Spleen (tissue), 7 donors: Measurements from ENCODE around the gene LGALS7.

Source experiments
- CTCF ChIP-seq, 11 experiments: fragments of 200-600 bp in 7 of 11; fragments of 450-650 bp in 4 of 11; sonication (generic) in 4 of 11; IDR thresholded peaks in 8 of 11; conservative IDR thresholded peaks in 3 of 11; 1 replicate in 7 of 11; 2 replicates in 4 of 11; pipeline versions ENCODE4 v1.4.0 to v1.8.0; 2016 to 2021; ENCODE audit warnings: antibody characterized with exemption in 11 of 11, inconsistent platforms in 4 of 11, mild to moderate bottlenecking in 1 of 11
- POLR2A ChIP-seq, 3 donors: fragments of 450-650 bp; IDR thresholded peaks; one replicate each; pipeline ENCODE4 v1.5.1; 2017; ENCODE audit warnings: antibody characterized with exemption in 3 of 3, mild to moderate bottlenecking in 1 of 3
- donor health status: DM: no; HTN: no; CAD: no; lungs with moderate emphysema.
- donor health status: DM: no; HTN: no; CAD: no.
- donor health status: DM: no; HTN: no; CAD: no.

GRCh38 chr19:38819231-38819920 is 46.1 kb upstream of the LGALS7 start:
- TF ChIP-seq CTCF (IDR thresholded peaks at IDR 0.05 in 8 of 11, conservative IDR thresholded peaks at IDR 0.05 in 3 of 11) (no peak), POLR2A (IDR thresholded peaks at IDR 0.05) (no peak)
